ENCODE results near the gene TEX14.
A peak's percentile ranks its signal among the peaks of the same experiment; 100 is the strongest.

Gene TEX14

GRCh38 chr17:58530655-58531054 lies 161.2 kb downstream of the TEX14 start:
- no peak overlapping the region for H3K4me3 ChIP-seq (ENCODE audit: insufficient read depth, low read depth, low read length)
- H3K36me3 ChIP-seq (ENCODE audit: control insufficient read depth, insufficient read depth, low read length): no peaks in the 10 kb centered on the region
- peaks cover 22% of the 10 kb centered on the region for H3K27me3 ChIP-seq (ENCODE audit: control insufficient read depth, insufficient read depth, low read length, poor library complexity, severe bottlenecking)
- no peak overlapping the region for H3K27ac ChIP-seq (ENCODE audit: insufficient read depth, low read depth, low read length, poor library complexity, severe bottlenecking)
- WGBS, 2 experiments: 38 to 53% methylated on average over 2 of the region's 2 CpGs
- H3K9me3 ChIP-seq (ENCODE audit: control insufficient read depth, low read length): no peaks in the 10 kb centered on the region
- H3K4me1 ChIP-seq (ENCODE audit: control insufficient read depth, insufficient read depth, low read length): peaks cover 33% of the 10 kb centered on the region

- Histone ChIP-seq H3K4me1 (ENCODE audit: control insufficient read depth, insufficient read depth, low read length) (peaks cover 33% of the 10 kb centered on the region), H3K9me3 (ENCODE audit: control insufficient read depth, low read length) (no peaks in the 10 kb centered on the region), H3K27ac (ENCODE audit: insufficient read depth, low read depth, low read length, poor library complexity, severe bottlenecking) (no peak overlapping the region), H3K4me3 (ENCODE audit: insufficient read depth, low read depth, low read length) (no peak overlapping the region), H3K27me3 (ENCODE audit: control insufficient read depth, insufficient read depth, low read length, poor library complexity, severe bottlenecking) (peaks cover 22% of the 10 kb centered on the region), H3K36me3 (ENCODE audit: control insufficient read depth, insufficient read depth, low read length) (no peaks in the 10 kb centered on the region)
- WGBS, 2 experiments: 25 to 41% methylated on average over 1 of the region's 1 CpG
These were observed 162.6 kb downstream of the TEX14 start for GRCh38 chr17:58529275-58529674.

GRCh38 chr17:58528443-58528842 lies 163.4 kb downstream of the TEX14 start:
- H3K27ac ChIP-seq (ENCODE audit: insufficient read depth, low read depth, low read length, poor library complexity, severe bottlenecking): no peak overlapping the region
- H3K36me3 ChIP-seq (ENCODE audit: control insufficient read depth, insufficient read depth, low read length): no peaks in the 10 kb centered on the region
- peaks cover 32% of the 10 kb centered on the region for H3K4me1 ChIP-seq (ENCODE audit: control insufficient read depth, insufficient read depth, low read length)
- H3K27me3 ChIP-seq (ENCODE audit: control insufficient read depth, insufficient read depth, low read length, poor library complexity, severe bottlenecking): peaks cover 21% of the 10 kb centered on the region
- no peak overlapping the region for H3K4me3 ChIP-seq (ENCODE audit: insufficient read depth, low read depth, low read length)
- 73 to 78% methylated on average over 3 of the region's 3 CpGs for WGBS, 2 experiments
- no peaks in the 10 kb centered on the region for H3K9me3 ChIP-seq (ENCODE audit: control insufficient read depth, low read length)

GRCh38 chr17:58527949-58528348 lies 163.9 kb downstream of the TEX14 start:
- Histone ChIP-seq H3K27ac (ENCODE audit: insufficient read depth, low read depth, low read length, poor library complexity, severe bottlenecking) (no peak overlapping the region), H3K27me3 (ENCODE audit: control insufficient read depth, insufficient read depth, low read length, poor library complexity, severe bottlenecking) (peaks cover 17% of the 10 kb centered on the region), H3K36me3 (ENCODE audit: control insufficient read depth, insufficient read depth, low read length) (no peaks in the 10 kb centered on the region), H3K4me3 (ENCODE audit: insufficient read depth, low read depth, low read length) (no peak overlapping the region), H3K4me1 (ENCODE audit: control insufficient read depth, insufficient read depth, low read length) (peaks cover 29% of the 10 kb centered on the region), H3K9me3 (ENCODE audit: control insufficient read depth, low read length) (no peaks in the 10 kb centered on the region)
- WGBS, 2 experiments: 68 to 82% methylated on average over 3 of the region's 3 CpGs

- Histone ChIP-seq H3K27ac (ENCODE audit: insufficient read depth, low read depth, low read length, poor library complexity, severe bottlenecking) (no peak overlapping the region), H3K27me3 (ENCODE audit: control insufficient read depth, insufficient read depth, low read length, poor library complexity, severe bottlenecking) (peaks cover 10% of the 10 kb centered on the region), H3K9me3 (ENCODE audit: control insufficient read depth, low read length) (no peaks in the 10 kb centered on the region), H3K4me3 (ENCODE audit: insufficient read depth, low read depth, low read length) (no peak overlapping the region), H3K4me1 (ENCODE audit: control insufficient read depth, insufficient read depth, low read length) (peaks cover 29% of the 10 kb centered on the region), H3K36me3 (ENCODE audit: control insufficient read depth, insufficient read depth, low read length) (no peaks in the 10 kb centered on the region)
- 82 to 90% methylated on average over 1 to 2 of the region's 2 CpGs for WGBS, 2 experiments
These were observed 164.5 kb downstream of the TEX14 start for GRCh38 chr17:58527306-58527705.

GRCh38 chr17:58525239-58525638 lies 166.6 kb downstream of the TEX14 start:
- Histone ChIP-seq H3K9me3 (ENCODE audit: control insufficient read depth, low read length) (no peaks in the 10 kb centered on the region), H3K4me3 (ENCODE audit: insufficient read depth, low read depth, low read length) (no peak overlapping the region), H3K27ac (ENCODE audit: insufficient read depth, low read depth, low read length, poor library complexity, severe bottlenecking) (no peak overlapping the region), H3K36me3 (ENCODE audit: control insufficient read depth, insufficient read depth, low read length) (no peaks in the 10 kb centered on the region), H3K27me3 (ENCODE audit: control insufficient read depth, insufficient read depth, low read length, poor library complexity, severe bottlenecking) (no peaks in the 10 kb centered on the region), H3K4me1 (ENCODE audit: control insufficient read depth, insufficient read depth, low read length) (peaks cover 18% of the 10 kb centered on the region)
- 72 to 73% methylated on average over 3 of the region's 3 CpGs for WGBS, 2 experiments

- WGBS, 2 experiments: 92 to 95% methylated on average over 10 of the region's 10 CpGs
- H3K36me3 ChIP-seq (ENCODE audit: control insufficient read depth, insufficient read depth, low read length): no peaks in the 10 kb centered on the region
- no peak overlapping the region for H3K27ac ChIP-seq (ENCODE audit: insufficient read depth, low read depth, low read length, poor library complexity, severe bottlenecking)
- no peaks in the 10 kb centered on the region for H3K9me3 ChIP-seq (ENCODE audit: control insufficient read depth, low read length)
- H3K4me3 ChIP-seq (ENCODE audit: insufficient read depth, low read depth, low read length): no peak overlapping the region
- no peaks in the 10 kb centered on the region for H3K27me3 ChIP-seq (ENCODE audit: control insufficient read depth, insufficient read depth, low read length, poor library complexity, severe bottlenecking)
- peaks cover 6% of the 10 kb centered on the region for H3K4me1 ChIP-seq (ENCODE audit: control insufficient read depth, insufficient read depth, low read length)
These were observed 170.2 kb downstream of the TEX14 start for GRCh38 chr17:58521680-58522079.

GRCh38 chr17:58520843-58521430 lies 170.9 kb downstream of the TEX14 start:
- WGBS, 2 experiments: 64 to 65% methylated on average over 15 of the region's 15 CpGs
- Histone ChIP-seq H3K4me1 (ENCODE audit: control insufficient read depth, insufficient read depth, low read length) (peaks cover 8% of the 10 kb centered on the region), H3K27me3 (ENCODE audit: control insufficient read depth, insufficient read depth, low read length, poor library complexity, severe bottlenecking) (no peaks in the 10 kb centered on the region), H3K36me3 (ENCODE audit: control insufficient read depth, insufficient read depth, low read length) (no peaks in the 10 kb centered on the region), H3K27ac (ENCODE audit: insufficient read depth, low read depth, low read length, poor library complexity, severe bottlenecking) (no peak overlapping the region), H3K4me3 (ENCODE audit: insufficient read depth, low read depth, low read length) (no peak overlapping the region), H3K9me3 (ENCODE audit: control insufficient read depth, low read length) (no peaks in the 10 kb centered on the region)

GRCh38 chr17:58517928-58518609 lies 173.8 kb downstream of the TEX14 start:
- 0% methylated on average over 39 of the region's 39 CpGs for WGBS, 2 experiments
- H3K4me1 ChIP-seq (ENCODE audit: control insufficient read depth, insufficient read depth, low read length): peaks cover 19% of the 10 kb centered on the region
- no peaks in the 10 kb centered on the region for H3K9me3 ChIP-seq (ENCODE audit: control insufficient read depth, low read length)
- H3K36me3 ChIP-seq (ENCODE audit: control insufficient read depth, insufficient read depth, low read length): no peaks in the 10 kb centered on the region
- peak overlapping the region; percentile 78 for H3K27ac ChIP-seq (ENCODE audit: insufficient read depth, low read depth, low read length, poor library complexity, severe bottlenecking)
- H3K27me3 ChIP-seq (ENCODE audit: control insufficient read depth, insufficient read depth, low read length, poor library complexity, severe bottlenecking): no peaks in the 10 kb centered on the region
- peak overlapping the region; percentile 83 for H3K4me3 ChIP-seq (ENCODE audit: insufficient read depth, low read depth, low read length)

GRCh38 chr17:58517378-58517927 lies 174.4 kb downstream of the TEX14 start:
- Histone ChIP-seq H3K4me3 (ENCODE audit: insufficient read depth, low read depth, low read length) (peak overlapping the region; percentile 64), H3K27me3 (ENCODE audit: control insufficient read depth, insufficient read depth, low read length, poor library complexity, severe bottlenecking) (no peaks in the 10 kb centered on the region), H3K36me3 (ENCODE audit: control insufficient read depth, insufficient read depth, low read length) (peaks cover 2% of the 10 kb centered on the region), H3K4me1 (ENCODE audit: control insufficient read depth, insufficient read depth, low read length) (peaks cover 23% of the 10 kb centered on the region), H3K9me3 (ENCODE audit: control insufficient read depth, low read length) (no peaks in the 10 kb centered on the region), H3K27ac (ENCODE audit: insufficient read depth, low read depth, low read length, poor library complexity, severe bottlenecking) (peak overlapping the region; percentile 74)
- 2% methylated on average over 27 of the region's 27 CpGs for WGBS, 2 experiments

Data from ectodermal cell (in vitro differentiated cells).